GM21717 (cell line): Measurements from ENCODE around the gene NSFL1C.
A peak's percentile ranks its signal among the peaks of the same experiment; 100 is the strongest.
"Not testable (repeated sequence)": the region's sequence is repeated elsewhere in the genome, so short reads cannot be mapped to it uniquely, and the experiment has no call there.

Experiments used
- ATAC-seq: cut with Tn5 transposase; IDR thresholded peaks from one replicate; pipeline ENCODE4 v1.9.1; 2021; ENCODE audit warnings: mild to moderate bottlenecking, moderate library complexity; ENCODE audit not compliant: unreplicated experiment

Gene NSFL1C

GRCh38 chr20:1466211-1467081 is at the start of gene NSFL1C:
TSS of gene NSFL1C (minus strand) at chr20:1466849. CDS start at chr20:1466824, 25 bp downstream.
- ATAC-seq, result peak; percentile 75

GRCh38 chr20:1513801-1514200 is 47.2 kb upstream of the NSFL1C start:
- ATAC-seq, result no peak

GRCh38 chr20:1509237-1509636 is 42.6 kb upstream of the NSFL1C start:
- no peak for ATAC-seq

GRCh38 chr20:1508574-1508973 is 41.9 kb upstream of the NSFL1C start:
- no peak for ATAC-seq

GRCh38 chr20:1507276-1507675 is 40.6 kb upstream of the NSFL1C start:
- ATAC-seq, result no peak

GRCh38 chr20:1505871-1506270 is 39.2 kb upstream of the NSFL1C start:
- ATAC-seq, result no peak

GRCh38 chr20:1505361-1505760 is 38.7 kb upstream of the NSFL1C start:
- ATAC-seq, result no peak

- peak; percentile 87 for ATAC-seq
These were observed 37.0 kb upstream of the NSFL1C start for GRCh38 chr20:1503564-1504227.

- no peak for ATAC-seq
These were observed 33.8 kb upstream of the NSFL1C start for GRCh38 chr20:1500496-1500895.

- no peak for ATAC-seq
These were observed 33.1 kb upstream of the NSFL1C start for GRCh38 chr20:1499528-1500420.

- not testable (repeated sequence) for ATAC-seq
These were observed 30.7 kb upstream of the NSFL1C start for GRCh38 chr20:1497371-1497770.

- no peak for ATAC-seq
These were observed 30.3 kb upstream of the NSFL1C start for GRCh38 chr20:1496930-1497329.

- no peak for ATAC-seq
These were observed 27.8 kb upstream of the NSFL1C start for GRCh38 chr20:1494436-1494835.

- ATAC-seq, result no peak
These were observed 26.9 kb upstream of the NSFL1C start for GRCh38 chr20:1493536-1493935.

- ATAC-seq, result no peak
These were observed 25.4 kb upstream of the NSFL1C start for GRCh38 chr20:1491860-1492642.

GRCh38 chr20:1491281-1491840 is 24.7 kb upstream of the NSFL1C start, which contains the start of gene SIRPB2:
TSS of gene SIRPB2 (minus strand) at chr20:1491420. CDS start at chr20:1491359, 61 bp downstream.
- no peak for ATAC-seq

GRCh38 chr20:1490643-1491195 is 24.1 kb upstream of the NSFL1C start:
- no peak for ATAC-seq

- ATAC-seq, result no peak
These were observed 23.3 kb upstream of the NSFL1C start for GRCh38 chr20:1489764-1490436.

- no peak for ATAC-seq
These were observed 22.7 kb upstream of the NSFL1C start for GRCh38 chr20:1489325-1489724.
